Right ventricle myocardium superior (tissue), 1 donor: ENCODE data around the gene VPS35. TPM values are rescaled to one million over a fixed set of nuclear protein-coding genes. Genes with fewer than 3 reads are reported as not detected.

ENCODE experiments used
- ATAC-seq: fragments of 200-7000 bp; cut with Tn5 transposase; one replicate; pipeline ENCODE4 v1.9.1; 2020; ENCODE audit warnings: mild to moderate bottlenecking; ENCODE audit not compliant: poor library complexity
- DNase-seq: peaks from one replicate; pipeline ENCODE4 v3.0.0-alpha.2; 2020
- intact Hi-C: fragments of 100-400 bp; cut with DNase I; formaldehyde crosslinking; loops from one replicate; pipeline ENCODE4 v1.11.2; 2022
- total RNA-seq: library from RNA; stranded (reverse); fragmentation: NEBNext Ultra II Directional; extraction: Animal tissue kit (Norgen Biotek cat#: 25700); gene quantifications from one replicate; pipeline ENCODE4 v1.2.1, GENCODE V29; 2021
- donor health status: DM: no; HTN: yes; CAD: no; lungs with severe emphysema.

VPS35 gene
- total RNA-seq, 1 donor from 2014 or later = 89.0 TPM

DNA sequence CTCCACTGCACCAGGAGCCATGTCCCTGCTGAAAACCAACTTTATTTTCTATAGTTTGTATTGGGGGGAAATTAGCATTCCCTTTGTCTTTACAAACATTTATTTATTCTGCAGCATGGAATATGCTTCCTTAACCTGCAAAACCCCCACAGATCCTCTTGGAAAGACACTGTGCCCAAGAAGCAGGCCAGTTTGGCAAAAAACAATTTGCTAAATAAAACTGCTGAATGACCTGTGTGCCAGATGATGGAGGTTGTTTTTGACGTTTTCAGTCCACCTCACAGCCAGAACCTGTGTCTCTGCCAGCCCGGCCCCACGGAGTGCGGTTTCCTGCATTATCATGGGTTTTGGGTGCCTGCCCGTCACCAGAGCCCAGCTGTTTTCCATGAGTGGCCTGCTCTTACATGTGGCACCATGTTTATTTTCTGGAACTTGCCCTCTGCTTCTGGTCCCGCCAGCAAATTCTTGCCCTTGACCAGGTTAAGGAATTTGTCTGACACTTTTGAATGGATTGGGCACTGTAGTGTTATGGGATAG, 26.9 kb upstream of the VPS35 start:
- ATAC-seq (peak; percentile 73), DNase-seq (peak; percentile 84)
- intact Hi-C loops = no loop called here

DNA sequence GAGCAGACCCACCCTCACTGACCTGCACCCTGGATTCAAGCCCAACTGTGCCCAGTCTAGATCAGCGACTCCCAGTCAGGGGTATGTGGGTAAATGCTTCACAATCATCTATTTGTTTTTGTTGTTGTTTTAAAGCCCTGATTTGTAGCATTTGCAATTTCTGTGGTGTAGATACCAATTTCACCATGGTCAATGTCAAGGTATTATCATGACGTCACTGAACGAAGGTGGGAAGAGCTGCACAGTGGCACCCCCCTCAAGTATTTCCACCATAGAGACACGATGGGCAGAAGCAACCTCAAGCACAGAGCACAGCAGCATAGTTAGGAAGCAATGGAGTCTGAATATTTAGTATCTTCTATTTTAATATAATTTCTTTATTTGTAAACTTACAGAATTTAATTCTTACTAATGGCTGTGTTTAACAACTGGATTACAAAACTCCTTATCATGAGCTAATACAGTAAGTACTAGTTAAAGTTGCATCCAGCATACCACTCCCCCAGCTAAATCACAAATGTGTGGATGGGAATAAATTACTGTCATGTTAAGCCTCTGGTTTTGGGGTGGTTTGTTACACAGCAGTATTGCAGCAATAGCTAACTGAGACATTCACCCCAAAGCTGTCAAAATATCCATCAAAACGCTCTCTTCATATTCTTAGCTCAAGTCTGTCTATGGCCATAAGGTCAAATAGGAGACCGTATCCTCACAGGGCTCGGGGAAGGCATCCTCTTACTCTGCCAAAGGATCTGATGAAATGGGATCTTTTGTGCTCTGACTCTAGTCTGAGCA, 26.0 kb upstream of the VPS35 start:
- intact Hi-C loops = no loop called here
- ATAC-seq (no peak), DNase-seq (no peak)

DNA sequence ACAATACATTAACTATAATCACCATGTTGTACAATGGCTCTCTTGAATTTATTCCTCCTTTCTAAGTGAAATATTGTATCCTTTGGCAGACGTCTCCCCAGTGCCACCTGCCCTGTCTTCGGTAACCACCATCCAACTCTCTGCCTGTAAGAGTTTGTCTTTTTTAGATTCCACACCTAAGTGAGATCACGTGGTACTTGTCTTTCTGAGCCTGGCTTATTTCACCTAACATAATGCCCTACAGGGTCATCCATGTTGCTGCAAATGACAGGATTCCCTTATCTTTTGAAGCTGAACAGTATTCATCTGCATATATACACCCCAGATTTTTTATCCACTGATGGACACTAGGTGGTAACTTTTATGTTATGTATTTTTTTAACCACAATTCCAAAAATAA, 24.7 kb upstream of the VPS35 start:
- ATAC-seq (no peak), DNase-seq (no peak)
- intact Hi-C loops = no loop called here

DNA sequence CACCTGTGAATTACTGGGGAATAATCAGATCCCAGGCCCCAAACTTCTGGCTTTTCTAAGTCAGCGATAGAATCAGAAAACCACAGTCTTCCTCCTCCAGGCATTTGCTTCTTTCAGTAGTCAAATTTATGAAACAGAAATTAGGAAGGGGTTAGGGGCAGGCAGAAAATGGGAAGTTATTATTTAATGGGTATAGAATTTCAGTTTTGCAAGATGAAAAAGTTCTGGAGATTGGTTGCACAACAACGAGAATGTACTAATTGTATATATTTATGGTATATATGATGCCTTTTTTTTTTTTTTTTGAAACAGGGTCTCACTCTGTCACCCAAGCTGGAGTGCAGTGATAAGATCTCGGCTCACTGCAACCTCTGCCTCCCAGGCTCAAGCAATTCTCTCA, 23.9 kb upstream of the VPS35 start:
- ATAC-seq (no peak), DNase-seq (no peak)
- intact Hi-C loops = no loop called here

DNA sequence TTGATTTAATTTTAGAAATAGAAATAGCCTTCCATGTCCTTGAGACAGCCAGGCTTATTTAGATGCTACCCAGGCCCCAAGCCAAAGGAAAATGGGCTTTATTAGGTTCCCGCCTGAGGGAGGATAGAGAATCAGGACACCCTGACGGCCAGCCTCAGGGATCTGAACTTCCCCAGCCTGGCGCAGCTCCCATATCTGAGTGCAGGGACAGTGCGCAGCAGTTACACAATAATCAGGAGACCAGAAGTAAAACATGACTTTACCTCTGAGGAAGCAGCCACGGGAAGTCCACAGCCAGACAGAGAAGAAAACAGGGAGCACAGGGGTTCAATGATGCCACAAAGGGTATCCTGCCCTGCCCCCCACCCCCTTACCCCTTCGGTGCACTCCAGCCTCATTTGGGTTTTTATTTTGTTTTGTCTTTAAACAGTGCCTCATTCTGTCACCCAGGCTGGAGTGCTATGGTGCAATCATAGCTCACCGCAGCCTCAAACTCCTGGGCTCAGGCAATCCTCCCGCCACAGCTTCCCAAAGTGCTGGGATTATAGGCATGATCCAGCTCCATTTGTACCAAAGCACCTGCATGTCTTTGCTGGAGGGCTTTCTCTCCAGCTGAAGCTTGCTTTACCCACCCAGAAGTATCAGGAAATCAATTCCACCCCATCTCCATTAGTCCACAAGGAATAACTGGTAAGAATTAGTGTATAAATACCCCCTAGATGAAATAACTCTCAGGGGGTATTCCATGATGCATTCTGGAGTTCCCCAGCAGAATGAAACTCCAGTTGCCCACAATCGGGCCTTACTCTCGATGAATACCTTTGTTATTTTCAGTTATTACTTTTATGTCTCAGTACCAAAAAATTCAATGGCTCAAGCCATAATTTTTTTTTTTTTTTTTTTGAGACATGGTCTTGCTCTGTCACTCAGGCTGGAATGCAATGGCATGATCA, 22.4 kb upstream of the VPS35 start:
- ATAC-seq (peak; percentile 75), DNase-seq (peak; percentile 78)
- intact Hi-C loops = no loop called here

DNA sequence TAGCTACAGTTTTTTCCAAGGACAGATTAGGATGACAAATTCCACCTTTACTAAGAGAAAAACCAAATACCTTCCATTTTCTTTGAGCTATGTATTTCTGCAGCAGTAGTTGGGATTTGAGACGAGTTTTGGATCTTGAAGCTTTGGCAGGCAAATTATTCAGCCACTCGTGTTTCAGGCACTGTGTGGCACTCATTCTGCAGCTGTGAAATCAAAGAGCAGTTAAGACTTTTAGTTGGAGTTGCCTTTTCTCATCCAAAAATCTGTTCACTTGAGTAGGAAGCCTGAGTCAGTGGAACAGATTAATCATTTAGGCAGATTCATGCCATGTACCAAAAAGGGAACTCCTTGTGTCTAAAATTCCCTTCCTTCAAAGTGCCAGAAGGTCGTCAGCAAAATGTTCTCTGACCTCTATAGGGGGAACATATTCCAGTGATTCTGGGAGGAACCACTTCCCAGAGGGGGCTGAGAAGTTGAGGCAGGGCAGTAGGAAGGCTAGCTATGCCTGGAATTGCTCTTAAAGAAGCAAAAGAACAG, 20.6 kb upstream of the VPS35 start:
- ATAC-seq (no peak), DNase-seq (no peak)
- intact Hi-C loops = no loop called here

DNA sequence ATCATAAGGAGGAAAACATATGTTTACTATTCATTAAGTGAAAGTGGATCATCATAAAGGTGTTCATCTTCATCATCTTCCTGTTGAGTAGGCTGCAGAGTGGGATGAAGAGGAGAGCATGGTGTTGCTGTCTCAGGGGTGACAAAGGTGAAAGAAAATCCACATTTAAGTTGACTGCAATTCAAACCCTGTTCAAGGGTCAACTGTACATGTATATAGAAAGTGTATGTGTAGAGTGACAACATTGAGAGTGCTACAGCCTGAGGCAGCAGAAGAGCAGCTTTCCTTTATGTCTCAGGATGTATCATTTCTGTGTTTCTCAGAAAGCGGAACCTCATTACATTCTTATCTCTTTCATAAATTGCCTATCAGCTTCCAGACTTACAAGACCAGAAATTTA, 17.7 kb upstream of the VPS35 start:
- DNase-seq (no peak), ATAC-seq (no peak)
- intact Hi-C loops = no loop called here

DNA sequence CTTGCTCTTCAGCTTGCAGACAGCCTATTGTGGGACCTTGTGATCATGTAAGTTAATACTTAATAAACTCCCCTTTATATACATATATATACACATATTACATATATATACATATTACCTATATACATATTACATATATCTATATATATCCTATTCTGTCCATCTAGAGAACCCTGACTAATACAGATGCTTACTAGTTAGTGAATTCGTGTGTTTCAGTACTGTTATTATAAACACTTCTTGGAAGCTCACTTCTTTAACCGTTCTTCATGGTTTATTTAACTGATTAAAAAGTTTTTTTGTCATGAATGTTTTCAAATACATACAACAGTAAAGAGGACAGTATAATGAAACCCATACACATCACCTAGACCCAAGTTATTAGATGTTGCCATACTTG, 13.1 kb upstream of the VPS35 start:
- no peak for DNase-seq
- intact Hi-C loops = no loop called here

DNA sequence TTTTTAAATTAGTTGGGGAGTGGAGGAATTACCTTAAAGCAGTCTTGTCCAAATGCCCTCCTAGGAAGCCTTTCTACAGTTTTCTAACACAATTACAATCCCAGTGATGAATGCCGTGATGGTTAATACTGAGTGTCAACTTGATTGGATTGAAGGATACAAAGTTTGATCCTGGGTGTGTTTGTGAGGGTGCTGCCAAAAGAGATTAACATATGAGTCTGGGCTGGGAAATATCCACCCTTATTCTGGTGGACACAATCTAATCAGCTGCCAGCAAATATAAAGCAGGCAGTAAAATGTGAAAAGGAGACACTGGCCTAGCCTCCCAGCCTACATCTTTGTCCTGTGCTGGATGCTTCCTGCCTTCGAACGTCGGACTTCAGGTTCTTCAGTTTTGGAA, 12.6 kb upstream of the VPS35 start:
- intact Hi-C loops = no loop called here
- DNase-seq (no peak), ATAC-seq (no peak)

More for the DNA sequence above, 13.1 kb upstream of the VPS35 start:
- ATAC-seq = no peak

DNA sequence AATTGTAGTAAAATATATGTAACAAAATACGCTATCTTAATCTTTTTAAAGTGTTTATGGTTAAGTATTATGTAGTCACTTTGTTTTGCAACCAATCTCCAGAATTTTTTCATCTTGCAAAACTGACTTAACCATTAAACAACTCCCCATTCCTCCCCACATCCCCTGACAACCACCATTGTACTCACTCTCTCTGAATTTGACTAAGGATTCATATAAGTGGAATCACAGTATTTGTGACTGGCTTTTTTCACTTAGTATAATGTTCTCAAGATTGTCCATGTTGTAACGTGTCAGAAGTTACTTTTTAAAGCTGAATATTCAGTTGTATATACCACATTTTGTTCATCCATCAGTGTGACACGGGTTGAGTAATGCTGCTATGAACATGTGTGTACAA, 11.1 kb upstream of the VPS35 start:
- intact Hi-C loops = no loop called here
- DNase-seq (no peak), ATAC-seq (no peak)

DNA sequence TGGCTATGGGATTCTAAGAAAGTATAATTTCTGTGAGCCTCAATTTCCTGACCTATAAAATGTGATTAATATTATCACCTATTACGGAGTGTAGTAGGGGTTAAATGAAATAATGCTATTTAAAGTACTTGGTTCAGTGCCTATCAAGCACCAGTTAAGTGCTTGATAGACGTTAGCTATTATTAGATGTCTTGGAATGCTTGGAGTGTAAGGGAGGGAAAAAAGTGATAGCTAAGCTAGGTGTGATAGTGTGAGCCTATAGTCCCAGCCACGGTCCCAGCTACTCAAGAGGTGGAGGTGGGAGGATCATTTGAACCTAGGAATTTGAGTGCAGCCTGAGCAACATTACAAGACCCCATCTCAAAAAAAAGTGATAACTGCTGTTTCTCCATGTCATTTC, 8.0 kb upstream of the VPS35 start:
- peak; percentile 62 for ATAC-seq
- intact Hi-C loops = no loop called here

DNA sequence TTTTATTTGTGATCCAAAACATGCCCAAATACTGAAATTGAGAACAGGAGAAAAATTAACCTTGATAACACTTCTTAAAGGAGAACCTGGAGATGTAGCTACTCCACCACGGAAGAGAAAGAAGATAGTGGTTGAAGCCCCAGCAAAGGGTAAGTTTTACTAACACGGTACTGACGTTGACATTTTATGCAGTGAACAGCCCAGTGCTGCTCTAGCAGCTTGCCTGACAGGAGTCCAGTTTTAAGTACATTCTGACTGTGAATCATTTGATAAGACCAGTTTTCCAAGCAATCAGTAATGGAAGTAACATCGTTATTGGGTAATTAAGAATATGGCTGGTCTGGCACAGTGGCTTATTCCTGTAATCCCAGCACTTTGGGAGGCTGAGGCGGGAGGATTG, 7.0 kb upstream of the VPS35 start:
- no peak for ATAC-seq
- intact Hi-C loops = no loop called here
- DNase-seq = no peak

More for the DNA sequence above, 8.0 kb upstream of the VPS35 start:
- no peak for DNase-seq

DNA sequence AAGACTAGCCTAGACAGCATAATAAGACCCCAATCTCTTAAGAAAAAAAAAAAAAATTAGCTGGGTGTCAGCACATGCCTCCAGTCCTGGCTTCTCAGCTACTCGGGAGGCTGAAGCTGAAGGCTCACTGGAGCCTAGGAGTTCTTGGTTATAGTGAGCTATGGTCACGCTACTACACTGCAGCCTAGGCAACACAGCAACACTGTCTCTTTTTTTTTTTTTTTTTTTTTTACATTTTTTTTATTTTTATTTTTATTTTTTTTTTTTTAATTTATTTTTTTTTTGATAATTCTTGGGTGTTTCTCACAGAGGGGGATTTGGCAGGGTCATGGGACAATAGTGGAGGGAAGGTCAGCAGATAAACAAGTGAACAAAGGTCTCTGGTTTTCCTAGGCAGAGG, 4.6 kb upstream of the VPS35 start:
- intact Hi-C loops = no loop called here
- no peak for ATAC-seq
- no peak for DNase-seq

DNA sequence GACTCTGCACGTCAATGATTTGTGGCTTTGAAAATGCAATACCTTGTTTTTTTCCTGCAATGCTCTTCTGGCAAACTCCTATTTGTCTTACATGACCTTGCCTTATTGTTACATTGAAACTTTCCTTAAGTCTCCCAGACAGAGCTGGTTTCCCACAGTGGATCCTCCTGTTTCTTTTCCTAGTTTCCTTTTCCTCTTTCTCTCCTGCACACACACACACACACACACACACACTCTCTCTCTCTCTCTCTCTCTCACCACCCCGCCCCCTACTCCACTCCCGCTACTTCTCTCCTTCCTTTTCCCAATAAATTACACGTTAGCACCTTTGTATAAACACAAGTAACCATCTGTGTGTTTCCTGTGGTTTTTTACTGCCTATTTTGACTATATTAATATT, 2.7 kb upstream of the VPS35 start:
- intact Hi-C loops = no loop called here
- ATAC-seq = no peak
- no peak for DNase-seq

DNA sequence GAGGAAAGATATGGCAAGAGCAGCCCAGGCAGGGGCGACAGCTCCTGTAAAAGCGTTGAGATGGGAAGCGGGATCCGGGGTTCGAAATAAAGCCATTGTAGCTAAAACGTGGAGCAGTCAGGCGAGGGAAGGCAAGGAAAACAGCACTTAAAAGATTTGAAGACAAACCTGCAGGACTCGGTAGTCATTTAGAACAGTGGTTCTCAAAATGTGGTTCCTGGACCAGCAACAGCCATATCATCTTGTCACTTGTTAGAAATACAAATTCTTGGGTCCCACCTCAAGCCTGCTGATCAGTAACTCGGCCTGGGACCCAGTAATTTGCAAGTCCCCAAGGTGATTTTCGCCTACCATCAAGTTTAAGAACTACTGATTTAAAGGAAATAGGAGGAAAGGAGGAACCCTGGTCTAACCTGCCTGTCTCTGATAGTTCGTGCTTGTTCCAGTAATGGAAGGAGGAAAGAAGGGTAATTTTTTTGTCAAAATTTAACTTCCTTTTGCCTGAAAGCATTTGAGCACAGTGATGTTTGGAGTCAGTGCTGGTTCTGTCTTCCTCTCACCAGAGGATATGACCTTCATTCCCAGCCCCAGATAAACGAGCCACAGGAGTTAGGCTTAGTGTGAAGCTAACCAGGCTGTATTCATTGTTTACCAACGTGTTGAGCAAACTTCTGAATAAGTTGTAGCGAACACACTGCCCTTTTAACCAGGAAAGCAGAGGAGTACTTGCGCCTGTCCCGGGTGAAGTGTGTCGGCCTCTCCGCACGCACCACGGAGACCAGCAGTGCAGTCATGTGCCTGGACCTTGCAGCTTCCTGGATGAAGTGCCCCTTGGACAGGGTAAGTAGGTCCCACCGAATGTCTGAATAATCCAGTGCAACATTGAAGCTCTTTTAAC, 1.6 kb upstream of the VPS35 start:
- ATAC-seq = no peak
- DNase-seq = no peak
- intact Hi-C loops = no loop called here

DNA sequence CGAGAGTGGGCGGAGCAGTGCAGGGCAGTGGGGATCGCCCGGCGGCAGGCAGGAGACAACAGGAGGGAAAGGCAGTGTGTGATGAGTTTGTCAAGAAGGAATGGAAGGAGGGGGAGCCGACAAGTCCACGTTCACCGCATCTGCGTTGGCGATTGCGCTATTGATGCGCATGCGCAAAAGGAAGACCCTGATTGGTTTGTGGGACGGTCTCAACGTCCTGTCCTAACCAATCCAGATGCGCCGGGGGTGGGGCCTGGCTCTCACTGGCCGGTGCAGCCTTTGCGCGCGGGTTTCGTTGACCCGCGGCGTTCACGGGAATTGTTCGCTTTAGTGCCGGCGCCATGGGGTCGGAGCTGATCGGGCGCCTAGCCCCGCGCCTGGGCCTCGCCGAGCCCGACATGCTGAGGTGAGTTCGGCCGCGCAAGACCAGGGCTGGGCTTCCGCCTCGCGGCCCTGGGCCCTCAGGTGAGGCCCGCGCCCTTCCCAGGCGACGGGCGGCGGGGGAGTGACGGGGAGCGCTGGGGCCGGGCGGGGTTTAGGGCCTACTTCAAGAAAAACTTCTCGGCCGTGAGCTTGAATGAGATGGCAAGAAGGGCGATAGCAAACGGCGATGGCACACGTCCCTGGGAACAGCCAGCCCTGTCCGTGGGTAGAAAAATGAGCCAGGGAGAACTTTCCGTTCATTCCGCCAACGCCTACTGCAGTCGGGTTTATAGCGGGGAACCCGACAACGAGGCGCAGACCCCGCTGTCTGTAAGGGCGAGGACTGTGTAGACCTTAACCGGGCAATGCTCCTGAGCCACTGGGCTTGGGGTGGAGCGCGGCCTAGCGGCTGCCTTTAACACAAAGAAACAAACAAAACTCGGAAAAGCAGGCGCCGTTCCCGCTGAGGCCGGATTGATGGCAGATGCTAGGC, 645 bp upstream of the VPS35 start, which contains the start of gene ORC6:
Gene ORC6 (plus strand): TSS at position 295 of the 916 bp plus-strand sequence. CDS start 47 bp downstream, at position 342.
- DNase-seq (peak; percentile 100), ATAC-seq (peak; percentile 92)
- intact Hi-C loops = no loop called here

DNA sequence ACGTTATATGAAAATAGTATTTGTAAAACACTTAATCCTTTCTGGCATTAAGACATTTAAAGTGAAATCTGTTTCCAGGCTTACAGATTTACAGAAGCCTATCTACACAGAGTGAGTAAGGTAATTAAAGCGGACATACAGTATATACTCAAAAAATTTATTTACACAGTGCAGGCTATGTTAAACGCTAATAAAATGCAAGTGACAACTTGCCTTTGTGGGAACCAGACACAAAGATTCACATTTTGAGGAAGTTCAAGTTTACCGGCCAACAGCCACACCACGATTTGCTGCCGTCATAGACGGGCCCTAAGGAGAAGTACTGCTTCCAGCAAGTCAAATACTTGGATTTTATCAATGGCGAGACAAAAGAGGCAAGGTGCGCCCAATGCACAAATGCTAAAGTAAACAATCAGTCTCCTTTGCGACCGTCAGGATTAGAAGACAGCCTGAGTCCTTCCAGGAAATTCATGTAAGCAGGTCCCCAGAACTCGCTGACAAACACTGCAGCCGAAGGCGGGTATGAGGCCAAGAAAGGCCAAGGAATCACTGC, 801 bp downstream of the VPS35 start:
- intact Hi-C loops = no loop called here
- DNase-seq (peak; percentile 58), ATAC-seq (no peak)
